CD1c-positive myeloid dendritic cell (primary cell): ENCODE measurements around the gene MEIOB.

Experiments used
- DNase-seq: peaks from one replicate; pipeline ENCODE4 v3.0.0-alpha.2; 2016; ENCODE audit errors: extremely low spot score

MEIOB gene

DNA sequence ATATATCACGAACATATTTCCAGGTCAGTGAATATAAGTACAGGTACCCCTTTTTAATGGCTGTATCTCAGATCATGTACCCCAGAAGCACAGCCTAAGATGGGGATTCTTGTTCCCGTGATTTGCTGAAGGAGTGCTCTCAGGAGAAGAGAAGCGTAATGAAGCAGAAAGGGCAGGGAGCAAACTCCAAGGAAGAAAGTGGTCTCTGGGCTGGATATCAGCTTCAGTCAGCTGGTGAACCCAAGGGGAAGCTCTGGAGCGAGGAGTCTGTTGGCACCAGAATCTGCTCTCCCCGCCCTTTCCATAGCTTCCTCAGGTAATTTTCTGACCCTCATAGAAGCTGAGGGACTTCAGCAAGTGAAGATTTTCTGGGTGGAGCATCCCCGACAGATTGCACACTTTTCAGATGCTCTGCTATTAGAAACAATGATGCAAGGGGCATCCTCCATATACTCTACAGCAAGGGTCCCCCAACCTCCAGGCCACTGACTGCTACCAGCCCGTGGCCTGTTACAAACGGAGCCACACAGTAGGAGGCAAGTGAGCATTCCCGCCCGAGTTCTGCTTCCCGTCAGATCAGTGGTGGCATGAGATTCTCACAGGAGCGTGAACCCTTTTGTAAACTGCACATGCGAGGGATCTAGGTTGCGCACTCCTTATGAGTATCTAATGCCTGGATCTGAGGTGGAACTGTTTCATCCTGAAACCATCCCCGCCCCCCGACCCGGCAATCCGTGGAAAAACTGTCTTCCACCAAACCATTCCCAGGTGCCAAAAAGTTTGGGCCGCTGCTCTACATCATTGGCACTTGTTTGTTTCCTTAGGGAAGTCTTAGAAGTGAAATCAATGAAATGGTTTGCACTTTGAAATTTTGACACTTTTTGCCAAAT is 40.5 kb downstream of the MEIOB start:
- no peak for DNase-seq

DNA sequence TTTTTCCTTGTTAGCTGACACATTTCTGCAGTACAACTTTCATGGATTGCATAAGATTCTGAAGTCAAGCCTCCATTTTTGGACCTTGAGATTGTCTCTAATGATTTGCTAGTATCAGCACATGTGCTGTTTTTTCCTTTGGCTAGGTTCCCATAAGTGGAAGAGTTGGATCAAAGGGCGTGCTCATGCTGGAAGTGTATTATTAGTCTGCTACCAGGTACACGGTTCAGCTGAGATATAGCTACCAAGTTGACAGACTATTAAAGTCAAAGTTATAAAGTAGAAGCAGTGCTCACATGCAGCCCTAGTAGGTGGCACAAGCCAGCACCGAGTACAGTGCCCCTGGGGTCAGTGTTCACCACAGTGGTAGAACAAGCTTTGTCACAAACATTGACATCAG is 41.8 kb downstream of the MEIOB start:
- DNase-seq = no peak

GRCh38 chr16:1828645-1829410 is 43.1 kb downstream of the MEIOB start:
- no peak for DNase-seq

DNA sequence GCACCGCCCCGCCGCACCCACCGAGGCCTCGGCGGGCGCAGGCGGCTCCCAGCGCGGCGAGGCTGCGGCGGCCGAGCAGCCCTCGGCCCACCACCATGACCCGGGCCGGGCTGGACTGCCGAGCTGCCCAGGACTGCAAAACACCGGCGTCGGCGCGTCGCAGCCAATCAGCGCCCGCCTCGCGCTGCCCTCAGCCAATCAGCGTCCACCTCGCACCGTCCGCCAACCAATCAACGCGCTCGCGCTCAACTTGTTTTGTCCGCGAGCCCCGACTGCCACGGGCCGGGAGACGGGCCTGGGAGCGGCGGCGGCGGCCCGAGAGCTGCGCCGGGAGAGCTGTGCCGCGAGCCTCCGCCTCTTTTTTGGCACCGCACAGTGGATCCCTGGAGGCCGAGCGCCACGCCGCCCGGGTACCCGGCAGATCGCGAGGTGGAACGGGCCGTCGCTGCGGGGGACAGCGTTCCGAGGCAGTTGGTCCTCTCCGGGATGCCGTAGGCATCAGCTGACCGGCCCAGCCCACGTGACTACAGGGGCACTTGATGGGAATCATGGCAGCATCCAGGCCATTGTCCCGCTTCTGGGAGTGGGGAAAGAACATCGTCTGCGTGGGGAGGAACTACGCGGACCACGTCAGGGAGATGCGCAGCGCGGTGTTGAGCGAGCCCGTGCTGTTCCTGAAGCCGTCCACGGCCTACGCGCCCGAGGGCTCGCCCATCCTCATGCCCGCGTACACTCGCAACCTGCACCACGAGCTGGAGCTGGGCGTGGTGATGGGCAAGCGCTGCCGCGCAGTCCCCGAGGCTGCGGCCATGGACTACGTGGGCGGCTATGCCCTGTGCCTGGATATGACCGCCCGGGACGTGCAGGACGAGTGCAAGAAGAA is 45.0 kb downstream of the MEIOB start, which contains the start of the genes FAHD1 and HAGH:
Gene FAHD1 (plus strand): TSS at position 516 of the 883 bp plus-strand sequence. CDS start 33 bp downstream, at position 549.
Gene HAGH (minus strand): TSS at position 135 of the 883 bp plus-strand sequence. CDS start 38 bp downstream, at position 97.
- peak; percentile 97 for DNase-seq

GRCh38 chr16:1825864-1826690 is 45.9 kb downstream of the MEIOB start:
- peak; percentile 80 for DNase-seq

GRCh38 chr16:1825381-1825863 is 46.5 kb downstream of the MEIOB start:
- DNase-seq = no peak

- DNase-seq = no peak
Observed at GRCh38 chr16:1823821-1824220, 48.1 kb downstream of the MEIOB start.

GRCh38 chr16:1822801-1823200 is 49.2 kb downstream of the MEIOB start:
- DNase-seq = no peak

- DNase-seq = no peak
Observed at GRCh38 chr16:1821861-1822611, 49.9 kb downstream of the MEIOB start.

DNA sequence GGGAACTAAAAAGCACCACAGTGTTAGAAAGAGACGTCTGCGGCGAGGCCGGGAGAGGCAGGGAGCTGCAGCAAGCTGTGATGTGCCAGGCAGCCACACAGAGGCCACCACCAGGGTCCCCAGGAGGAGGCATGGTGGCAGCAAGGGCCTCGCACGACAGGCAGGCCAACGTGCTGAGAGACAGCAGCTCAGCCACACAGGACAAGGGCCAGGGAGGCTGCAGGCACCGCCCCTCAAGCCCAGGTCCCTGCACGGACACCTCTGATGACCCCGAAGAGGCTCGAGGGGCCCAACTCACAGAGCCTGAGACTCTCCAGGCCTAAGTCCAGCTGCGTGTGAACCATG is 51.0 kb downstream of the MEIOB start:
- no peak for DNase-seq

- DNase-seq = no peak
Observed at GRCh38 chr16:1820096-1820945, 51.6 kb downstream of the MEIOB start.

- no peak for DNase-seq
Observed at GRCh38 chr16:1819611-1820010, 52.4 kb downstream of the MEIOB start.

GRCh38 chr16:1818873-1819525 is 53.0 kb downstream of the MEIOB start:
- no peak for DNase-seq

DNA sequence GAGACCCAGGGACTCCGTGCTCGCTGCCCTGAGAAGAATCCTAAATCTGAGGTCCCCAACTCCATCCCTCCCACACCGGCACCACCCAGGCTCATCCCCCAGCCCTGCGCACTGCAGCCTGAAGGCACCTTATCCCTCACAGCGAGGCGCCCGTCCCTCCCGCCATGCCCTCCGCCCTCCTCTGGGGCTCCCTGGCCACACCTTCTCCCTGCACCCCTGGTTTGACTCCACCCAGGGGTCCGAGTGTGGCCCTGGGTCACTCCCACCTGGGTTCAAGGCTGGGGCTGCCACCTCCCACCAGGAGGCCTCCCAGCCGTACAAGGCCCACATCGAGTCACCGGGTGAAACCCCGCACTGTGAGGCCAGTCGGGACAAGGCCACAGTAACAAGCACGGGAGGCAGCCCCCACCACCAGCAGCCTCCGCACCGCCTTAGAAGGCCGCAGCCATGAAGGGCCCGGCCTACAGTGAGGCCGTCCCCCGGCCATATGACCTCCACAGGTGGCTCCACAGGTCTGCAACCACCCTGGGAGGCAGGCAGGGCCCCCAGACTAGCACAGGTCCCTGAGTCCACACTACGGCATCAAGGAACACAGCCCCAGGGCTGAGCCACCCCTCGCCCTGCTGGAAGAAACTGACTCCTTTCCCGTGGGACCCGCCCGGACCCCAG is 53.6 kb downstream of the MEIOB start:
- no peak for DNase-seq

GRCh38 chr16:1817716-1818115 is 54.2 kb downstream of the MEIOB start:
- no peak for DNase-seq

DNA sequence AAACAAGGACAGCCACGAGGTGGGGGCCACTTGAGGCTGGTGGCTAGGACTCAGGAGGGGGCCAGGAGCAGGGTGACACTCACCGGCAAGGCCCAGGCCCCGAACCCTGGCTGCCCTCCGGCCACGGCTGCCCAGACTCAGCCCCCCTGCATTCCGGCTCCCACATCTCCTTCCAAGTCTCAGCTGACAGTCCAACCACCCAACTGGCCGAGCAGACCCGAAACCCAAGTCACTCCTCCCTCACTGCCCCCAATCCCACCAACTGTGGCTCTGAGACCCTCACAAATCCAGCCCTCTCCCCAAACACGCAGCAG is 54.7 kb downstream of the MEIOB start:
- no peak for DNase-seq

DNA sequence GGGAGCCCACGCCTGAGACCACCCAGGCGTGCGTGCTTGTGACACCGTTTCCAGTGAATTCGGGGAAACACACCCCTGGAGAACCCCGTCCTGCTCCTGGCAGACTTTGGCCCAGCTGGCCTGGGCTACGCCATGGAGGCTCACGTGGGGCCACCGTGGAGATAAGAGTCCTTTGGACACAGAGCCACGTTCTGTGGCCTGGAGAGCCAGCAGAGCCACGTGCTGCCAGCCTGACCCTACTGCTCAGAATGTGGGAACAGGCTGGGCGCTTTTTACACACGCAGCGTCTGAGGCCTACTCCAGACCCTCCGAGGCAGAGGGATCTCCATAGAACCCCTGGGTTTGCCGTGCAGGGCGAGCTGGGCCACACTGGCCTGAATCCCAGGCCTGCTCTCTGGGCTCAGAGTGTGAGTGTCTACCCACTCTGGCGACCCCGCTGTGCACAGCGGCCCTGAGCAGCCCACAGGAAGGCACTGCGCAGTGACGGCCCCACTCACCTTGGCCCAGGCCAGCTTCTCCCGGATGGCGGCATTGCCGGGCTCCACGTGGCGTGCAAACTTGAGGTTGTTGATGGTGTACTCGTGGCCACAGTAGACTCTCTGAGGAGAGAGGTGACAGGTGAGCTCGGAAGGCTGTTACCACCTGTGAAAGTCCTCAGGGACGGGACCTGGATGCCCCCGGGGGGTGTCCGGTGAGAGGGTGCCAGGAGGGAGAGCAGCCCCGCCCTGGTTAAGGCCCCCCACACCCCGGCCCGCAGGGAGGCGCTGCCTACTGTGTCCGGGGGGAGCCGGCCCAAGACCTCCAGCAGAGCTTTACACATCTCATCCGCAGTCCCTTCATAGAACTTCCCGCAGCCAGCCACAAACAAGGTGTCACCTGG is 55.3 kb downstream of the MEIOB start:
- no peak for DNase-seq
